ENCODE results near the gene ACACB. TPM values are rescaled to one million over a fixed set of nuclear protein-coding genes. Genes with fewer than 3 reads are reported as not detected.

ACACB gene
- polyA plus RNA-seq, 1 donor from 2014 or later = 0.22 TPM

DNA sequence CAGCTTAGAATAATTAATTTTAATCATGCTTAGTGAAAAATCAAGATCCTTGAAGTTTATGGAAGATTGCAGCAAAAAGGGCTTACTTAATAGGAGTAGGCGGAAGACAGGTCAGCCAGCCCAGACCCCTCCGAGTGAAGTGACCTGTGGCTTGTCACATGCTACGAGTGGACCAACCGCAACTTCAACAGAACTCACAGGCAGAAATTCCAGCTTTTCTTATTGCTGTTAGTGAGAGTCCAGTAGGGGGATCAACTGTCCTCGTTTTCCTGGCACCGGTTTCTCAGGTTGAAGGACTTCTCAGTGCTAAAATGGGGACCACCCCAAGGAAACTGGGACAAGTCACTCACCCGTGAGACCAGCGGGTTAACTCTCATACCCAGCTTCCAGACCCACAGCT, 72.9 kb downstream of the ACACB start:
- H3K9me2 ChIP-seq (ENCODE audit: insufficient read depth, low read length) = no peaks in the 10 kb centered on the region
- no peaks in the 10 kb centered on the region for H3K9me3 ChIP-seq (ENCODE audit: low read length)
- no peaks in the 10 kb centered on the region for H3K27me3 ChIP-seq (ENCODE audit: insufficient read depth, low read depth, low read length)
- no peaks in the 10 kb centered on the region for H4K20me1 ChIP-seq (ENCODE audit: insufficient read depth)
- no peak overlapping the region for H2AFZ ChIP-seq (ENCODE audit: low read depth, low read length)
- H3F3A ChIP-seq (ENCODE audit: insufficient read depth, low read length, poor library complexity, severe bottlenecking) = no peaks in the 10 kb centered on the region
- H3K36me3 ChIP-seq (ENCODE audit: insufficient read depth, low read length) = no peaks in the 10 kb centered on the region
- H3K4me3 ChIP-seq (ENCODE audit: low read length) = no peak overlapping the region
- no peaks in the 10 kb centered on the region for H3K79me2 ChIP-seq (replicated peaks; ENCODE audit: insufficient read depth, low read length)
- H3K9ac ChIP-seq (ENCODE audit: low read length) = no peak overlapping the region
- TF ChIP-seq, protein P1, sequence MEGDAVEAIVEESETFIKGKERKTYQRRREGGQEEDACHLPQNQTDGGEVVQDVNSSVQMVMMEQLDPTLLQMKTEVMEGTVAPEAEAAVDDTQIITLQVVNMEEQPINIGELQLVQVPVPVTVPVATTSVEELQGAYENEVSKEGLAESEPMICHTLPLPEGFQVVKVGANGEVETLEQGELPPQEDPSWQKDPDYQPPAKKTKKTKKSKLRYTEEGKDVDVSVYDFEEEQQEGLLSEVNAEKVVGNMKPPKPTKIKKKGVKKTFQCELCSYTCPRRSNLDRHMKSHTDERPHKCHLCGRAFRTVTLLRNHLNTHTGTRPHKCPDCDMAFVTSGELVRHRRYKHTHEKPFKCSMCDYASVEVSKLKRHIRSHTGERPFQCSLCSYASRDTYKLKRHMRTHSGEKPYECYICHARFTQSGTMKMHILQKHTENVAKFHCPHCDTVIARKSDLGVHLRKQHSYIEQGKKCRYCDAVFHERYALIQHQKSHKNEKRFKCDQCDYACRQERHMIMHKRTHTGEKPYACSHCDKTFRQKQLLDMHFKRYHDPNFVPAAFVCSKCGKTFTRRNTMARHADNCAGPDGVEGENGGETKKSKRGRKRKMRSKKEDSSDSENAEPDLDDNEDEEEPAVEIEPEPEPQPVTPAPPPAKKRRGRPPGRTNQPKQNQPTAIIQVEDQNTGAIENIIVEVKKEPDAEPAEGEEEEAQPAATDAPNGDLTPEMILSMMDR (IDR thresholded peaks at IDR 0.05; ENCODE audit: poor library complexity, severe bottlenecking) = no peak
- TF ChIP-seq, protein P2, sequence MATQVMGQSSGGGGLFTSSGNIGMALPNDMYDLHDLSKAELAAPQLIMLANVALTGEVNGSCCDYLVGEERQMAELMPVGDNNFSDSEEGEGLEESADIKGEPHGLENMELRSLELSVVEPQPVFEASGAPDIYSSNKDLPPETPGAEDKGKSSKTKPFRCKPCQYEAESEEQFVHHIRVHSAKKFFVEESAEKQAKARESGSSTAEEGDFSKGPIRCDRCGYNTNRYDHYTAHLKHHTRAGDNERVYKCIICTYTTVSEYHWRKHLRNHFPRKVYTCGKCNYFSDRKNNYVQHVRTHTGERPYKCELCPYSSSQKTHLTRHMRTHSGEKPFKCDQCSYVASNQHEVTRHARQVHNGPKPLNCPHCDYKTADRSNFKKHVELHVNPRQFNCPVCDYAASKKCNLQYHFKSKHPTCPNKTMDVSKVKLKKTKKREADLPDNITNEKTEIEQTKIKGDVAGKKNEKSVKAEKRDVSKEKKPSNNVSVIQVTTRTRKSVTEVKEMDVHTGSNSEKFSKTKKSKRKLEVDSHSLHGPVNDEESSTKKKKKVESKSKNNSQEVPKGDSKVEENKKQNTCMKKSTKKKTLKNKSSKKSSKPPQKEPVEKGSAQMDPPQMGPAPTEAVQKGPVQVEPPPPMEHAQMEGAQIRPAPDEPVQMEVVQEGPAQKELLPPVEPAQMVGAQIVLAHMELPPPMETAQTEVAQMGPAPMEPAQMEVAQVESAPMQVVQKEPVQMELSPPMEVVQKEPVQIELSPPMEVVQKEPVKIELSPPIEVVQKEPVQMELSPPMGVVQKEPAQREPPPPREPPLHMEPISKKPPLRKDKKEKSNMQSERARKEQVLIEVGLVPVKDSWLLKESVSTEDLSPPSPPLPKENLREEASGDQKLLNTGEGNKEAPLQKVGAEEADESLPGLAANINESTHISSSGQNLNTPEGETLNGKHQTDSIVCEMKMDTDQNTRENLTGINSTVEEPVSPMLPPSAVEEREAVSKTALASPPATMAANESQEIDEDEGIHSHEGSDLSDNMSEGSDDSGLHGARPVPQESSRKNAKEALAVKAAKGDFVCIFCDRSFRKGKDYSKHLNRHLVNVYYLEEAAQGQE (IDR thresholded peaks at IDR 0.05; ENCODE audit: borderline replicate concordance) = no peak
- no peak for TF ChIP-seq EZH2 (IDR thresholded peaks at IDR 0.05; ENCODE audit: borderline replicate concordance, insufficient read depth, low read length, poor library complexity, severe bottlenecking)
- no peak for TF ChIP-seq MXI1 (conservative IDR thresholded peaks at IDR 0.05; ENCODE audit: poor library complexity, severe bottlenecking)
- no peak for TF ChIP-seq EP300 (conservative IDR thresholded peaks at IDR 0.05; ENCODE audit: poor library complexity, severe bottlenecking)
- no peak for TF ChIP-seq TAF1 (IDR thresholded peaks at IDR 0.05; ENCODE audit: low read depth)
- no peak for TF ChIP-seq RAD21 (conservative IDR thresholded peaks at IDR 0.05)
- TF ChIP-seq POLR2AphosphoS5 (IDR thresholded peaks at IDR 0.05) = no peak
- no peak for TF ChIP-seq SMC3 (conservative IDR thresholded peaks at IDR 0.05; ENCODE audit: poor library complexity)
- no peak overlapping the region for H3K4me2 ChIP-seq (ENCODE audit: low read length)
- no peak overlapping the region for H3K27ac ChIP-seq (ENCODE audit: low read length)

DNA sequence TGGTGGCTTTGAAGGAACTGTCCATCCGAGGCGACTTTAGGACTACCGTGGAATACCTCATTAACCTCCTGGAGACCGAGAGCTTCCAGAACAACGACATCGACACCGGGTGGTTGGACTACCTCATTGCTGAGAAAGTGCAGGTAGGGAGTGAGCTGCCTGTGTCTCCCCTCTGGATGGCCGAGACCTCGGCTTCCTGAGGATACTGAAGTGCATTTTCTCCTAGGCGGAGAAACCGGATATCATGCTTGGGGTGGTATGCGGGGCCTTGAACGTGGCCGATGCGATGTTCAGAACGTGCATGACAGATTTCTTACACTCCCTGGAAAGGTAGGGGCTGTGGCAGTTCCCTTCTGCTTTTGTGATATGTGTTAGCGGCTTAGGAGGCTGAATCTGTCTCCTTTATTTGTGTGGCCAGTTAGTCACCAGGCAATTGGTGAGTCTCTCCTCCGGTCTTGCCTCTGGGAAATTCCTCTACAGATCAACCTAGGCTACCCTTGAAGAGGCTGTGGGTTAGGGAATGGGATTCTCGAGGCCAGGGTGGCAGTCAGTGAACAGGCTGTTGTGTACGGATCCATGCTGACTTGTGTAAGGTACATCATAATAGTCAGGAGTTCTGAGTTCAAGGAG, 75.3 kb downstream of the ACACB start:
- TF ChIP-seq TAF1 (IDR thresholded peaks at IDR 0.05; ENCODE audit: low read depth) (no peak), EP300 (conservative IDR thresholded peaks at IDR 0.05; ENCODE audit: poor library complexity, severe bottlenecking) (no peak), SMC3 (conservative IDR thresholded peaks at IDR 0.05; ENCODE audit: poor library complexity) (no peak), POLR2AphosphoS5 (IDR thresholded peaks at IDR 0.05) (no peak), MXI1 (conservative IDR thresholded peaks at IDR 0.05; ENCODE audit: poor library complexity, severe bottlenecking) (no peak), RAD21 (conservative IDR thresholded peaks at IDR 0.05) (no peak), EZH2 (IDR thresholded peaks at IDR 0.05; ENCODE audit: borderline replicate concordance, insufficient read depth, low read length, poor library complexity, severe bottlenecking) (no peak)
- TF ChIP-seq, protein P1 (IDR thresholded peaks at IDR 0.05; ENCODE audit: poor library complexity, severe bottlenecking) = no peak
- TF ChIP-seq, protein P2 (IDR thresholded peaks at IDR 0.05; ENCODE audit: borderline replicate concordance) = no peak
- H3F3A ChIP-seq (ENCODE audit: insufficient read depth, low read length, poor library complexity, severe bottlenecking) = no peaks in the 10 kb centered on the region
- H3K4me3 ChIP-seq (ENCODE audit: low read length) = no peak overlapping the region
- no peaks in the 10 kb centered on the region for H3K36me3 ChIP-seq (ENCODE audit: insufficient read depth, low read length)
- no peak overlapping the region for H3K4me2 ChIP-seq (ENCODE audit: low read length)
- no peaks in the 10 kb centered on the region for H3K9me2 ChIP-seq (ENCODE audit: insufficient read depth, low read length)
- H2AFZ ChIP-seq (ENCODE audit: low read depth, low read length) = no peak overlapping the region
- H3K9ac ChIP-seq (ENCODE audit: low read length) = no peak overlapping the region
- H4K20me1 ChIP-seq (ENCODE audit: insufficient read depth) = no peaks in the 10 kb centered on the region
- H3K79me2 ChIP-seq (replicated peaks; ENCODE audit: insufficient read depth, low read length) = no peaks in the 10 kb centered on the region
- no peaks in the 10 kb centered on the region for H3K27me3 ChIP-seq (ENCODE audit: insufficient read depth, low read depth, low read length)
- no peak overlapping the region for H3K27ac ChIP-seq (ENCODE audit: low read length)
- H3K9me3 ChIP-seq (ENCODE audit: low read length) = no peaks in the 10 kb centered on the region

Data from neural cell (in vitro differentiated cells).